MM.1S (cell line): ENCODE measurements around the gene FES.

Experiments
- DNase-seq: peaks from one replicate; pipeline ENCODE4 v3.0.0-alpha.2; 2015
- H2AFZ ChIP-seq: fragments of 300-600 bp; sonication (generic); 2 replicates; pipeline ENCODE4 v1.6.0; 2016; ENCODE audit warnings: antibody characterized with exemption, low read length
- H3F3A ChIP-seq: fragments of 300-600 bp; sonication (generic); 2 replicates; pipeline ENCODE4 v1.6.1; 2016; ENCODE audit warnings: mild to moderate bottlenecking, antibody characterized with exemption, low read length, moderate library complexity, mixed read lengths; ENCODE audit not compliant: insufficient read depth
- H3K27ac ChIP-seq: fragments of 300-600 bp; sonication (generic); 2 replicates; pipeline ENCODE4 v1.5.1; 2016; ENCODE audit warnings: mild to moderate bottlenecking, low read length
- H3K27me3 ChIP-seq: fragments of 300-600 bp; sonication (generic); replicated peaks from 2 replicates; pipeline ENCODE4 v1.6.0; 2016; ENCODE audit warnings: low read length; ENCODE audit not compliant: insufficient read depth
- H3K36me3 ChIP-seq: fragments of 300-600 bp; sonication (generic); replicated peaks from 2 replicates; pipeline ENCODE4 v1.6.1; 2016; ENCODE audit warnings: mild to moderate bottlenecking, low read length, mixed read lengths; ENCODE audit not compliant: insufficient read depth
- H3K4me1 ChIP-seq: fragments of 300-600 bp; sonication (generic); 2 replicates; pipeline ENCODE4 v1.6.1; 2016; ENCODE audit warnings: low read length, mixed read lengths
- H3K4me2 ChIP-seq: fragments of 300-600 bp; sonication (generic); 2 replicates; pipeline ENCODE4 v1.6.0; 2016; ENCODE audit warnings: low read depth, low read length
- H3K4me3 ChIP-seq: fragments of 300-600 bp; sonication (generic); 2 replicates; pipeline ENCODE4 v1.5.1; 2016; ENCODE audit warnings: low read length, mixed read lengths
- H3K79me2 ChIP-seq: fragments of 300-600 bp; sonication (generic); 2 replicates; pipeline ENCODE4 v1.6.1; 2016; ENCODE audit warnings: mixed run types, low read length, mixed read lengths
- H3K9ac ChIP-seq: fragments of 300-600 bp; sonication (generic); 2 replicates; pipeline ENCODE4 v1.6.1; 2016; ENCODE audit warnings: low read length, mixed read lengths
- H3K9me2 ChIP-seq: fragments of 300-600 bp; sonication (generic); replicated peaks from 2 replicates; pipeline ENCODE4 v1.6.1; 2016; ENCODE audit warnings: mild to moderate bottlenecking, low read length, mixed read lengths; ENCODE audit not compliant: insufficient read depth
- H3K9me3 ChIP-seq: fragments of 300-600 bp; sonication (generic); replicated peaks from 2 replicates; pipeline ENCODE4 v1.6.1; 2016; ENCODE audit warnings: mild to moderate bottlenecking, low read length, mixed read lengths; ENCODE audit not compliant: insufficient read depth
- H4K20me1 ChIP-seq: fragments of 300-600 bp; sonication (generic); 2 replicates; pipeline ENCODE4 v1.6.1; 2016; ENCODE audit warnings: mild to moderate bottlenecking, low read length, moderate library complexity, mixed read lengths; ENCODE audit not compliant: insufficient read depth
- EZH2 ChIP-seq: fragments of 300-600 bp; sonication (generic); optimal IDR thresholded peaks from 2 replicates; pipeline ENCODE3; 2017; ENCODE audit warnings: low read depth, mild to moderate bottlenecking, antibody characterized with exemption, low read length, mixed read lengths
- EZH2phosphoT487 ChIP-seq: fragments of 300-600 bp; sonication (generic); IDR thresholded peaks from 2 replicates; pipeline ENCODE4 v1.6.1; 2018; ENCODE audit warnings: antibody characterized with exemption, low read length
- TF ChIP-seq, protein P1 (sequence below): fragments of 300-600 bp; sonication (generic); IDR thresholded peaks from 2 replicates; pipeline ENCODE4 v1.5.1; 2016; ENCODE audit warnings: antibody characterized with exemption, low read length, mixed read lengths

The FES gene

DNA sequence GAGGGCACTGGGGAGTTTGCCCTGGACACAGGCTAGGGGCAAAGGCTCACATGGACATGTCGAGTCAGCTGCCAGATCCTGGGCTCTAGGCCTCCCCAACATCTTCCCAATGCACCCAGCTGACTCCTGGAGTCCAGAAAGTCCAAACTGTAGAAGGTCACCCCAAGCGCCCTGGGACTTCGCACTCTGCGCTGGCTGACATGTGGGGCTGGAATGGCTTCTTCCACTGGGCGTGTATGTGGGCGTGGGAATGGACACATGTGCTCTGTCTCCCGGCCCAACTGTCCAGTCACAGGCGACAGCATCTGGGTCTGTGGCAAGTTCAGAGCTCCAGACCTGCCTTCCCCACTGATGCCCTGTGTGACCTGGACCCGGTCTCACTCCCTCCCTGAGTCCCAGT lies 29.2 kb upstream of the FES start:
- H3K36me3 ChIP-seq = no peaks in the 10 kb centered on the region
- no peak for DNase-seq
- no peaks in the 10 kb centered on the region for H3K9me3 ChIP-seq
- no peaks in the 10 kb centered on the region for H3K27me3 ChIP-seq
- no peaks in the 10 kb centered on the region for H3K9me2 ChIP-seq
- H3K4me2 ChIP-seq = no peak overlapping the region
- no peaks in the 10 kb centered on the region for H4K20me1 ChIP-seq
- H3K27ac ChIP-seq = no peak overlapping the region
- peaks cover 53% of the 10 kb centered on the region for H3K4me1 ChIP-seq
- H2AFZ ChIP-seq = no peak overlapping the region
- H3K4me3 ChIP-seq = no peak overlapping the region
- no peaks in the 10 kb centered on the region for H3K79me2 ChIP-seq
- TF ChIP-seq, protein P1, sequence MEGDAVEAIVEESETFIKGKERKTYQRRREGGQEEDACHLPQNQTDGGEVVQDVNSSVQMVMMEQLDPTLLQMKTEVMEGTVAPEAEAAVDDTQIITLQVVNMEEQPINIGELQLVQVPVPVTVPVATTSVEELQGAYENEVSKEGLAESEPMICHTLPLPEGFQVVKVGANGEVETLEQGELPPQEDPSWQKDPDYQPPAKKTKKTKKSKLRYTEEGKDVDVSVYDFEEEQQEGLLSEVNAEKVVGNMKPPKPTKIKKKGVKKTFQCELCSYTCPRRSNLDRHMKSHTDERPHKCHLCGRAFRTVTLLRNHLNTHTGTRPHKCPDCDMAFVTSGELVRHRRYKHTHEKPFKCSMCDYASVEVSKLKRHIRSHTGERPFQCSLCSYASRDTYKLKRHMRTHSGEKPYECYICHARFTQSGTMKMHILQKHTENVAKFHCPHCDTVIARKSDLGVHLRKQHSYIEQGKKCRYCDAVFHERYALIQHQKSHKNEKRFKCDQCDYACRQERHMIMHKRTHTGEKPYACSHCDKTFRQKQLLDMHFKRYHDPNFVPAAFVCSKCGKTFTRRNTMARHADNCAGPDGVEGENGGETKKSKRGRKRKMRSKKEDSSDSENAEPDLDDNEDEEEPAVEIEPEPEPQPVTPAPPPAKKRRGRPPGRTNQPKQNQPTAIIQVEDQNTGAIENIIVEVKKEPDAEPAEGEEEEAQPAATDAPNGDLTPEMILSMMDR = no peak
- TF ChIP-seq EZH2phosphoT487 (no peak), EZH2 (no peak)
- peaks cover 21% of the 10 kb centered on the region for H3F3A ChIP-seq
- H3K9ac ChIP-seq = no peak overlapping the region

DNA sequence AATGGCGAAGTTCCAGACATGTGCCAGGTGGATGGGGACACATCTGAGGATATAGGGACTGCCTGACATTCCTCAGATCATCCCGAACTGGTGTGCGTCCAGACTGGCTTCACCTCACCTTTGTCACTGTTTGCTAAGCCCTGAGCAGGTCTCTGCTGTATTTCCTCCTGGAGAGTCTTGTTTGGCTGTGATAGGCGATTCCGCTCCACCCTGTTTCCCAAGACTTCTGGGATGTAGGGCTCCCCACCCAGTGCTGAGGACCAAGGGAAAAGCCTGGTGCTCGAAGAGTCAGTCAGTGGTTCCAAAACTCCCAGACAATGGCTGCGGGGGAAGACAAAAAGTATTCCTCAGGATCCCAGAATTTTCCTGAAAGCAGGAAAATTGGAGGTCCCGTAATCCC lies 27.0 kb upstream of the FES start:
- H3K9ac ChIP-seq = no peak overlapping the region
- no peak overlapping the region for H3K4me2 ChIP-seq
- H3K27ac ChIP-seq = no peak overlapping the region

DNA sequence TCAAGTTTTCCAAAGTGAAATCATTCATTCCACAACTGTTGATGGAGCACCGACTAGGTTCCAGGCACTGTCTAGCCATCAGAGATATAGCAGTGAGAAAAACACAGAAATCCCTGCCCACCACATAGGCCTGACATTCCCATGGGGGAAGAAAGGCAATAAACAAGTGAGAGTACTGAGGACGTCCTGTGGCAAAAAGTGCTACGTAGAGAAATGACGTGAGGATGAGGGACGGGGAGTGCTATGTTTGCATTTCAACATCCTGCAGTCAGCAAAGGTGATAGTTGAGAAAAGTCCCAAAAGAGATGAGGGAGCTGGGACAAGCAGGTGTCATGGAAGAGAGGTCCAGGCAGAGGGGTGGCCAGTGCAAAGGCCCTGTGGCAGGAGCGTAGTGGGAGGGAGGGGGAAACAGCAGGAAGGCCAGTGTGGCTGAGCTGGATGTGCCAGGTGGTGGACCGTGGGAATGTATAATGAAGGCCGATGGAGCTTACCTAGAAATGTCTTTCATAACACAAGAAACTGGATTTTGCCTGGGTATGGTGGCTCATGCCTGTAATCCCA lies 26.3 kb upstream of the FES start:
- Histone ChIP-seq H3K4me3 (no peak overlapping the region), H4K20me1 (no peaks in the 10 kb centered on the region), H2AFZ (no peak overlapping the region), H3K9me2 (no peaks in the 10 kb centered on the region), H3K9ac (no peak overlapping the region), H3K9me3 (no peaks in the 10 kb centered on the region), H3K27me3 (no peaks in the 10 kb centered on the region), H3K36me3 (no peaks in the 10 kb centered on the region), H3K27ac (no peak overlapping the region), H3K79me2 (no peaks in the 10 kb centered on the region), H3K4me2 (no peak overlapping the region), H3F3A (0 out of 2 replicates have a peak, but pooled peaks cover 4% of the 10 kb centered on the region), H3K4me1 (peaks cover 31% of the 10 kb centered on the region)
- no peak for DNase-seq
- TF ChIP-seq EZH2 (no peak), EZH2phosphoT487 (no peak)
- TF ChIP-seq, protein P1 = no peak

More for the DNA sequence above, 27.0 kb upstream of the FES start:
- Histone ChIP-seq H3K79me2 (no peaks in the 10 kb centered on the region), H3K9me2 (no peaks in the 10 kb centered on the region), H3K36me3 (no peaks in the 10 kb centered on the region), H3F3A (0 out of 2 replicates have a peak, but pooled peaks cover 9% of the 10 kb centered on the region), H2AFZ (no peak overlapping the region), H3K27me3 (no peaks in the 10 kb centered on the region), H3K9me3 (no peaks in the 10 kb centered on the region), H3K4me3 (no peak overlapping the region), H3K4me1 (peaks cover 36% of the 10 kb centered on the region), H4K20me1 (no peaks in the 10 kb centered on the region)
- TF ChIP-seq EZH2phosphoT487 (no peak), EZH2 (no peak)
- TF ChIP-seq, protein P1 = no peak
- no peak for DNase-seq
